Lower leg skin (tissue), 4 donors: ENCODE data around the gene ANK2. TPM values are rescaled to one million over a fixed set of nuclear protein-coding genes. Genes with fewer than 3 reads are reported as not detected.

Source experiments
- DNase-seq, 2 donors: peaks; one replicate each; pipeline ENCODE4 v3.0.0-alpha.2; 2019; ENCODE audit warnings: low spot score in 2 of 2
- H3K4me3 ChIP-seq: fragments of 200-600 bp; sonication (generic); 2 replicates; pipeline ENCODE4 v1.5.1; 2017; ENCODE audit warnings: mild to moderate bottlenecking, low read depth; ENCODE audit not compliant: poor library complexity, severe bottlenecking
- CTCF ChIP-seq, 3 donors: fragments of 450-650 bp; IDR thresholded peaks; one replicate each; pipeline ENCODE4 v1.5.1; 2016; ENCODE audit warnings: antibody characterized with exemption in 3 of 3, mild to moderate bottlenecking in 3 of 3, moderate library complexity in 2 of 3
- POLR2A ChIP-seq, 2 donors: fragments of 450-650 bp; IDR thresholded peaks; one replicate each; pipeline ENCODE4 v1.6.1; 2016 to 2017; ENCODE audit warnings: antibody characterized with exemption in 2 of 2, mild to moderate bottlenecking in 1 of 2, moderate library complexity in 1 of 2
- WGBS, 2 donors: methylation state at CpG; one replicate each; pipeline ENCODE4 v1.1.5; 2018; 5-methylcytosine and 5-hydroxymethylcytosine counted together
- intact Hi-C: fragments of 100-400 bp; cut with DNase I; formaldehyde crosslinking; loops from one replicate; pipeline ENCODE4 v1.15.0; 2023; ENCODE audit warnings: low total_unique reads
- total RNA-seq, 4 donors: library from RNA; depleted of rRNA; stranded (reverse); fragments of >200 nt; gene quantifications; one replicate each; pipeline ENCODE4 v1.1.0, GENCODE V29; 2016

Gene ANK2
- total RNA-seq, 4 donors from 2014 or later: 7.1 to 28.8 (median 18.3) TPM

- TF ChIP-seq CTCF (IDR thresholded peaks at IDR 0.05): no peak
- TF ChIP-seq POLR2A (IDR thresholded peaks at IDR 0.05): no peak
- intact Hi-C loops: loop anchor here (10.0 kb wide), 1 partner anchor 358 kb away; the partner anchor contains the start of gene CAMK2D
- no peak for DNase-seq
- 45 to 58% methylated on average over 7 of the region's 7 CpGs for WGBS, 2 donors
- H3K4me3 ChIP-seq: no peak overlapping the region
These were observed 357.2 kb downstream of the ANK2 start for GRCh38 chr4:113406723-113407016.

GRCh38 chr4:113407409-113407808, 358.0 kb downstream of the ANK2 start:
- 79 to 89% methylated on average over 2 of the region's 2 CpGs for WGBS, 2 donors
- intact Hi-C loops: loop anchor here (10.0 kb wide), 1 partner anchor 357 kb away; the partner anchor contains the start of gene CAMK2D
- no peak for DNase-seq
- TF ChIP-seq CTCF (IDR thresholded peaks at IDR 0.05) (no peak), POLR2A (IDR thresholded peaks at IDR 0.05) (no peak)
- H3K4me3 ChIP-seq: no peak overlapping the region

GRCh38 chr4:113409181-113409580, 359.7 kb downstream of the ANK2 start:
- TF ChIP-seq CTCF (IDR thresholded peaks at IDR 0.05): no peak
- no peak for TF ChIP-seq POLR2A (IDR thresholded peaks at IDR 0.05)
- intact Hi-C loops: loop anchor here (10.0 kb wide), 1 partner anchor 356 kb away; the partner anchor contains the start of gene CAMK2D
- no peak for DNase-seq
- 48 to 57% methylated on average over 4 of the region's 4 CpGs for WGBS, 2 donors
- H3K4me3 ChIP-seq: no peak overlapping the region

DNA sequence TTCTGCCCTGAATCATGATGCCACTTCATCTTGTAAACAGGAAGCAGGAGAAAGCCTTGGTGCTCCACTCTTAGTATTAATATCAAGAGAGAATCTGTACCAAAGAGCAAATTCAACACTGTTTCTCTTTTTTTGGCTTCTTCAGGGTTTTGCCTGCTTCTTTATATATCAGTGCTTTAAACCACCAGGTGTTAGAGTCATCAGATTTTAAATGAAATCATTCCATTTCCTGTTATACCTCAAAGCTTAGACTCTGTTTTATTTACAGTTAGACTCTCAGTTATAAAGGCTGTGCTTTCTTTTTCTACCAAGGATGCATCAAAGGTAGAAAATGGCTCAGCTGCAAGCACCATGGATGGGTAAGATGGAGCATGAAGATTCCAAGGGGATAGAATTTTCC, 361.2 kb downstream of the ANK2 start:
- no peak for TF ChIP-seq POLR2A (IDR thresholded peaks at IDR 0.05)
- no peak for TF ChIP-seq CTCF (IDR thresholded peaks at IDR 0.05)
- H3K4me3 ChIP-seq: no peak overlapping the region
- intact Hi-C loops: no loop called here
- no peak for DNase-seq

DNA sequence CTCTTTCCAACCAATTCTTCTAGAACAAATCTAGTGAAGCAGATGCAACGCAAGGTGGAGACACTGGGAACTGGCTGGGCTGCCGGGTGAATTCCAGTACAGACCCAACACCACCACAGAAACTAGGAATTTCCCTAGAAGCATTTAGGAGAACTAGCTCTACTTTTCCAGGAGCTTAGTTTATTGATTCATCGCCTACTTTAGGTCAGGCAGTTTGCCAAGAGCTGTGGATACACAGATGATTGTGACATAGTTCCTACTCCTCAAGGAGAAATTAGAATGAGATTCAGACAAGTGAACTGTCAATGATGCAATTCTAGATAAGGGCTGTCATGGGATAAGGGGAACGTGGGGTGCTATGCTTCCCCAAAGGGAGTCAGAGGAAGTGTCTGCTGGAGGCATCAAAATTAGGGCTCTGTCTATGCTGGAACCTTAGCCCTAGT, 362.1 kb downstream of the ANK2 start:
- intact Hi-C loops: no loop called here
- 30 to 39% methylated on average over 4 of the region's 4 CpGs for WGBS, 2 donors
- TF ChIP-seq POLR2A (IDR thresholded peaks at IDR 0.05) (no peak), CTCF (IDR thresholded peaks at IDR 0.05) (no peak)
- H3K4me3 ChIP-seq: no peak overlapping the region
- peak in 1 of 2 donors; percentile 40 for DNase-seq

- intact Hi-C loops: no loop called here
- TF ChIP-seq CTCF (IDR thresholded peaks at IDR 0.05) (no peak), POLR2A (IDR thresholded peaks at IDR 0.05) (no peak)
- H3K4me3 ChIP-seq: no peak overlapping the region
- DNase-seq: no peak
- WGBS, 2 donors: 90 to 97% methylated on average over 2 of the region's 2 CpGs
These were observed 370.2 kb downstream of the ANK2 start for GRCh38 chr4:113419631-113420030.
